Activated naive CD8-positive, alpha-beta T cell treated with anti-CD3 and anti-CD28 coated beads, Interleukin-2, amount 50 U/mL, for 24 hours (primary cell): ENCODE data around the gene NDUFA7.
"Not testable (repeated sequence)": the region's sequence is repeated elsewhere in the genome, so short reads cannot be mapped to it uniquely, and the experiment has no call there.

Experiments used
- ATAC-seq: fragments of 150-1000 bp; cut with Tn5 transposase; one replicate; pipeline ENCODE4 v1.10.0; 2021
- DNase-seq: peaks from one replicate; pipeline ENCODE4 v3.0.0; 2021
- H3K27ac Mint-ChIP-seq: one replicate; pipeline ENCODE4 v1.8.0; 2021; ENCODE audit warnings: mild to moderate bottlenecking, mixed read lengths
- H3K27me3 Mint-ChIP-seq: one replicate; pipeline ENCODE4 v1.8.0; 2021; ENCODE audit warnings: mixed read lengths
- H3K36me3 Mint-ChIP-seq: one replicate; pipeline ENCODE4 v1.8.0; 2021; ENCODE audit warnings: low read depth, mixed read lengths
- H3K4me1 Mint-ChIP-seq: one replicate; pipeline ENCODE4 v1.8.0; 2021; ENCODE audit warnings: mixed read lengths
- H3K4me3 Mint-ChIP-seq: one replicate; pipeline ENCODE4 v1.8.0; 2021; ENCODE audit warnings: mild to moderate bottlenecking, moderate library complexity, mixed read lengths
- H3K9me3 Mint-ChIP-seq: one replicate; pipeline ENCODE4 v1.8.0; 2021; ENCODE audit warnings: mixed read lengths

NDUFA7 gene

GRCh38 chr19:8321067-8321985 lies at the start of gene NDUFA7, which contains the start of gene RPS28:
TSS of gene NDUFA7 (minus strand) at chr19:8321375. CDS start at chr19:8321358, 17 bp downstream.
TSS of gene RPS28 (plus strand) at chr19:8321496. CDS start at chr19:8321531, 35 bp downstream.
- ATAC-seq (peak; percentile 82), DNase-seq (peak; percentile 98)
- peaks cover 32% of the 10 kb centered on the region for H3K4me1 Mint-ChIP-seq
- H3K27ac Mint-ChIP-seq: peak within 1 kb of the TSS; percentile 96
- H3K27me3 Mint-ChIP-seq: no peaks in the 10 kb centered on the region
- H3K36me3 Mint-ChIP-seq: peaks cover 42% of the 10 kb centered on the region
- no peaks in the 10 kb centered on the region for H3K9me3 Mint-ChIP-seq
- peak within 1 kb of the TSS; percentile 99 for H3K4me3 Mint-ChIP-seq

- H3K27me3 Mint-ChIP-seq: peaks cover 30% of the 10 kb centered on the region
- H3K4me1 Mint-ChIP-seq: peaks cover 10% of the 10 kb centered on the region
- H3K9me3 Mint-ChIP-seq: no peaks in the 10 kb centered on the region
- peaks cover 1% of the 10 kb centered on the region for H3K36me3 Mint-ChIP-seq
- H3K4me3 Mint-ChIP-seq: no peak overlapping the region
- no peak for ATAC-seq
- no peak for DNase-seq
- no peak overlapping the region for H3K27ac Mint-ChIP-seq
Measured at GRCh38 chr19:8370176-8371010, 49.2 kb upstream of the NDUFA7 start.

DNA sequence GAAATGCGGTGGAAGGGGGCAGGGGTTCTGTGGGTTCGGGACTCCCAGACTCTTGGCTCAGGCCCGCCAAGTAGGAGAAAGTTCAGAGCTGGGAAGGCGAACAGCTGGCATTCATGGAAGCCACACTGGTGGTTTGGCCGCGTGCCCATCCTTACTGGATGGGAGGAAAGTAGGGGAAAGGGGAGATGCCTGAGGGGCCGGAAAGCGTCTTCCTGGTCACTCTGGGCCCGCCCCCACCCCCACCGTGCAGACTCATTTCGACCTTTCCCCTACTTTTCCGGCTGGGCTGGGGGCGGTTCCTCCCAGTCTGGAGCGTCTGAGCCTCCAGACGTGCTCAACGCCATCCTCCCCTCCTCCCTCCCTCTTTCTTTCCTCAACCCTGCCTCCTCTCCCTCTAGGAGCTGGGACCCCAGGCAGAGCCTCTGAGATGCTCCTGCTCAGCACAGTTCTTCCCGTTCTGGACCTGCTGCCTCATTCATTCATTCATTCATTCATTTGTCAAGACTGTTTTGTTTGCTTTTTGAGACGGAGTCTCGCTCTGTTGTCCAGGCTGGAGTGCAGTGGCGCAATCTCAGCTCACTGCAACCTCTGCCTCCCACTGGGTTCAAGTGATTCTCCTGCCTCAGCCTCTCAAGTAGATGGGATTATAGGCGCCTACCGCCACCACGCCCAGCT lies 46.3 kb upstream of the NDUFA7 start:
- H3K27me3 Mint-ChIP-seq: peaks cover 46% of the 10 kb centered on the region
- peaks cover 1% of the 10 kb centered on the region for H3K36me3 Mint-ChIP-seq
- H3K4me3 Mint-ChIP-seq: no peak overlapping the region
- no peak overlapping the region for H3K27ac Mint-ChIP-seq
- ATAC-seq (no peak), DNase-seq (no peak)
- H3K4me1 Mint-ChIP-seq: peaks cover 22% of the 10 kb centered on the region
- H3K9me3 Mint-ChIP-seq: no peaks in the 10 kb centered on the region

- Mint-ChIP-seq H3K36me3 (peaks cover 1% of the 10 kb centered on the region), H3K9me3 (no peaks in the 10 kb centered on the region), H3K27ac (no peak overlapping the region), H3K4me1 (peaks cover 28% of the 10 kb centered on the region), H3K27me3 (peaks cover 51% of the 10 kb centered on the region), H3K4me3 (no peak overlapping the region)
- DNase-seq: no peak
- no peak for ATAC-seq
Measured at GRCh38 chr19:8366961-8367326, 45.8 kb upstream of the NDUFA7 start.

DNA sequence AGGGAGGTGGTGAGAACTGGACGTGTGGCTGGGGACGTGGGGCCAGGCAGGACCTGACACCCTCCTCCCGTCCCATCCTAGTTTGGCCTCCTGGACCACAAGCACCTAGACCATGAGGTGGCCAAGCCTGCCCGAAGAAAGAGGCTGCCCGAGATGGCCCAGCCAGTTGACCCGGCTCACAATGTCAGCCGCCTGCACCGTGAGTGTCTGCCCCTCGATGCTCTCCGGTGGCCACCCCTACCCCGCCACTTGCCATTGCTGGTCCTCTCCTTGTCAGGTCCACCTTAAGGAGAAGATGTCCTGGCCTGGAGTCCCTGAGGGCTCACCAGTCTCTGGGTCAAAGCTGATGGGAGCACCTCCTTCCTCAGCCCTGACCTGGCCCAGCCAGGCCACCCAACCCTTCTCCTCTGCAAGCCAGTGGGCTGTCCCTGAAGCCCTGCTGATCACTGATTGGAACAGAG lies 45.0 kb upstream of the NDUFA7 start:
- DNase-seq: no peak
- H3K27ac Mint-ChIP-seq: no peak overlapping the region
- H3K36me3 Mint-ChIP-seq: peaks cover 1% of the 10 kb centered on the region
- no peak overlapping the region for H3K4me3 Mint-ChIP-seq
- no peak for ATAC-seq
- peaks cover 55% of the 10 kb centered on the region for H3K27me3 Mint-ChIP-seq
- peaks cover 31% of the 10 kb centered on the region for H3K4me1 Mint-ChIP-seq
- no peaks in the 10 kb centered on the region for H3K9me3 Mint-ChIP-seq

DNA sequence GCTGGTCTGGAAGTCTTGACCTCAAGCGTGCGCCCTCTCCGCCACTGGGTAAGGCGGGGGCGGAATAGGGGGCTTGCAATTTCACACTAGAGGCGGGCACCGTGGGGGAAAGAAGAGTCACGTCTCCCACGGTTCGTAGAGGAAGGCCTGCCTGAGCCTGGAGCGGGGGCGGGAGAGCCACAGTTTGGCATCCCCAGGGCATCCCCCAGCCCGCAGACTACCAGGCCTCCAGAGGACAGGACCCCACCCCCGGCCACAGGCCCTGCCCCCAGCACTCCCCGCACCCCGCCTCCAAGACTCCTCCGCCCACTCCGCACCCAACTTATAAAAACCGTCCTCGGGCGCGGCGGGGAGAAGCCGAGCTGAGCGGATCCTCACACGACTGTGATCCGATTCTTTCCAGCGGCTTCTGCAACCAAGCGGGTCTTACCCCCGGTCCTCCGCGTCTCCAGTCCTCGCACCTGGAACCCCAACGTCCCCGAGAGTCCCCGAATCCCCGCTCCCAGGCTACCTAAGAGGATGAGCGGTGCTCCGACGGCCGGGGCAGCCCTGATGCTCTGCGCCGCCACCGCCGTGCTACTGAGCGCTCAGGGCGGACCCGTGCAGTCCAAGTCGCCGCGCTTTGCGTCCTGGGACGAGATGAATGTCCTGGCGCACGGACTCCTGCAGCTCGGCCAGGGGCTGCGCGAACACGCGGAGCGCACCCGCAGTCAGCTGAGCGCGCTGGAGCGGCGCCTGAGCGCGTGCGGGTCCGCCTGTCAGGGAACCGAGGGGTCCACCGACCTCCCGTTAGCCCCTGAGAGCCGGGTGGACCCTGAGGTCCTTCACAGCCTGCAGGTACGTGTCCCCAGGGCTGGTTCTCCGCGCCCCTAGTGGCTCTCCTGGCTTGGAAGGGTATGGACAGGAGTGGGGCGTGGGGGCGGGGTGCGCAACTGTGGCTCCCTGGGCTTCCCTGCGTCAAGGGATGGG lies 42.9 kb upstream of the NDUFA7 start, which contains the start of gene ANGPTL4:
TSS of gene ANGPTL4 (plus strand) at position 353 of the 969 bp plus-strand sequence. CDS start at position 520, 167 bp downstream.
- Mint-ChIP-seq H3K36me3 (peaks cover 1% of the 10 kb centered on the region), H3K9me3 (no peaks in the 10 kb centered on the region), H3K4me3 (peak within 1 kb of the TSS; percentile 79), H3K27me3 (peaks cover 58% of the 10 kb centered on the region), H3K4me1 (peaks cover 25% of the 10 kb centered on the region), H3K27ac (peak within 1 kb of the TSS; percentile 56)
- ATAC-seq (peak; percentile 65), DNase-seq (peak; percentile 80)

DNA sequence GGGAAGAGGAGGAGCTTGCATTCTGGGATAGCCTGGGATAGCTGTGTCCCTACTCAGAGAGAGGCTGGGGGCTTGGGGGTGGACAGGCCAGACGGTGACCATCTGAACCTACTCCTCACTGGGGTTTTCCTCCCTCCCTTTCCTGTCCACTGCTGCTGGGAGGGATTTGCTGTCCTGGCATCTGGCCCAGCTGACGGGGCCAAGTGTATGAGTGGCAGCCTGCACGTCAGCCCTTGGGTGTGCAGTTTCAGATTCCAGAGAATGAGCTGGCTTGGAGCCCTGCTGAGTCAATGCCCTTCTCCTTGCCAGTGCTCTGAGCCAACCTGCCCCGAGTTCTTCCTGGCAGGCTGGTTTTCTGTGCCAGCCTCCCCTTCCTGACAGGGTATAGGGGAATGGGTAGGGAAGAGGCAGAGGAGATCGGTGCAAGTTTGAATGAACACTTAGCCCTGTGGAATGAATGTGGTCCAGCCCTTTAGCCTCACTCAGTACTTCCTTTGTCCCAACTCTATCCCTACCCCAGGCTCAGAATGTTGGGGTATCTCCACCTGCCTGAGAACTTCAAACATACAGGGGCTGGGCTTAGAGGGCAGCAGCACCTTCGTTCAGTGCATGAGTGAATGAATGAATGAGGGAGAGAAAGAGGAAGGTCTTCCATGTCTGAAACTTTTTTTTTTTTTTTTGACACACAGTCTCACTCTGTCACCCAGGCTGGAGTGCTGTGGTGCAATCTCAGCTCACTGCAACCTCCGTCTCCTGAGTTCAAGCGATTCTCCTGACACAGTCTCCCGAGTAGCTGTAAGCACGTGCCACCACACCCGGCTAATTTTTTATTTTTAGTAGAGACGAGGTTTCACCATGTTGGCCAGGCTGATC lies 41.0 kb upstream of the NDUFA7 start:
- DNase-seq (peak; percentile 51), ATAC-seq (peak; percentile 77)
- no peak overlapping the region for H3K27ac Mint-ChIP-seq
- H3K9me3 Mint-ChIP-seq: no peaks in the 10 kb centered on the region
- H3K4me1 Mint-ChIP-seq: peaks cover 22% of the 10 kb centered on the region
- H3K4me3 Mint-ChIP-seq: peak overlapping the region; percentile 16
- no peaks in the 10 kb centered on the region for H3K36me3 Mint-ChIP-seq
- H3K27me3 Mint-ChIP-seq: peaks cover 45% of the 10 kb centered on the region

DNA sequence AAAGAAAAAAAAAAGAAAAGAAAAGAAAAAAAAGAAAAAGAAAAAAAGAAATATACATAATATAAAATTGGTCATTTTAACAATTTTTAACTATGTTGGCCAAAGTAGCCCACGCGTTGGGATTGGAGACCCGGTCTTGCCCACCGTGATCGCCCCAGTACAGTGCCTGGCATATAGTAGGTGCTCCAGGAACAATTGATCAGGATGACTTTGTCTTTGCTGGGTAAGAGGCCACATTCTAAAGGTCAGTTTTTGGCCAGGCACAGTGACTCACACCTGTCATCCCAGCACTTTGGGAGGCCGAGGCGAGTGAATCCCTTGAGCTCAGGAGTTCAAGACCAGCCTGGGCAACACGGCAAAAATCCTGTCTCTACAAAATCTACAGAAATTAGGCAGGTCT lies 39.0 kb upstream of the NDUFA7 start:
- Mint-ChIP-seq H3K36me3 (no peaks in the 10 kb centered on the region), H3K27me3 (peaks cover 27% of the 10 kb centered on the region), H3K4me1 (peaks cover 32% of the 10 kb centered on the region), H3K9me3 (no peaks in the 10 kb centered on the region), H3K4me3 (no peak overlapping the region), H3K27ac (no peak overlapping the region)
- ATAC-seq (no peak), DNase-seq (no peak)

DNA sequence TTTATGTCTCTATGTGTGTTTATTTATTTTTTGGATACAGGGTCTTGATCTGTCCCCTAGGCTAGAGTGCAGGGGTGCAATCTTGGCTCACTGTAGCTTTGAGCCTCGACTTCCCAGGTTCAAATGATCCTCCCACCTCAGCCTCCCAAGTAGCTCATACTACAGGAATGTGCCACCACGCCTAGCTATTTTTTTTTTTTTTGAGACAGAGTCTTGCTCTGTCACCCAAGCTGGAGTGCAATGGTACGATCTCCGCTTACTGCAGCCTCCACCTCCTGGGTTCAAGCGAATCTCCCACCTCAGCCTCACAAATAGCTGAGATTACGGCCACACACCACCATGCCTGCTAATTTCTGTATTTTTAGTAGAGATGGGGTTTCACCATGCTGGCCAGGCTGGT lies 37.8 kb upstream of the NDUFA7 start:
- no peak overlapping the region for H3K4me3 Mint-ChIP-seq
- DNase-seq (no peak), ATAC-seq (no peak)

DNA sequence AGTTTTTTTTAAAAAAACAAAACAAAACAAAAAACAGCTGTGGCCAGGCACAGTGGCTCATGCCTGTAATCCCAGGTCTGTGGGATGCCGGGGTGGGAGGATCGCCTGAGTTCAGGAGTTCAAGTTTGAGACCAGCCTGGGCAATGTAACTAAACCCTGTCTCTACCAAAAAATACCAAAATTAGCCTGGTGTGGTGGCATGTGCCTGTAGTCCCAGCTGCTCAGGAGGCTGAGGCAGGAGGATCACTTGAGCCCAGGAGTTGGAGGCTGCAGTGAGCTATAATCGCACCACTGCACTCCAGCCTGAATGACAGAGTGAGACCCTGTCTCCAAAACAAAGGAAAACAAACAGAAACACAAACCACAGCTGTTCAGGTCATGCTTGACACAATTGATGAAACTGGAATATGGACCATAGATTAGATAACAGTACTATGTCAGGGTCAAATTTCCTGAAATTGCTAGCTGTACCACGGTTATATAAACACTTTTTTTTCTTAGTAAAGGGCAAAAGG lies 35.9 kb upstream of the NDUFA7 start:
- Mint-ChIP-seq H3K27me3 (peaks cover 15% of the 10 kb centered on the region), H3K9me3 (no peaks in the 10 kb centered on the region), H3K4me1 (peaks cover 20% of the 10 kb centered on the region), H3K4me3 (no peak overlapping the region), H3K27ac (no peak overlapping the region), H3K36me3 (no peaks in the 10 kb centered on the region)
- ATAC-seq: no peak
- no peak for DNase-seq

More for the DNA sequence above, 37.8 kb upstream of the NDUFA7 start:
- H3K27me3 Mint-ChIP-seq: peaks cover 22% of the 10 kb centered on the region
- no peaks in the 10 kb centered on the region for H3K9me3 Mint-ChIP-seq
- H3K27ac Mint-ChIP-seq: no peak overlapping the region
- peaks cover 32% of the 10 kb centered on the region for H3K4me1 Mint-ChIP-seq
- H3K36me3 Mint-ChIP-seq: no peaks in the 10 kb centered on the region

GRCh38 chr19:8355631-8356402 lies 34.6 kb upstream of the NDUFA7 start:
- no peaks in the 10 kb centered on the region for H3K36me3 Mint-ChIP-seq
- peak overlapping the region; percentile 34 for H3K27ac Mint-ChIP-seq
- H3K4me1 Mint-ChIP-seq: peaks cover 15% of the 10 kb centered on the region
- H3K4me3 Mint-ChIP-seq: no peak overlapping the region
- peak; percentile 82 for ATAC-seq
- H3K27me3 Mint-ChIP-seq: peaks cover 22% of the 10 kb centered on the region
- DNase-seq: no peak
- H3K9me3 Mint-ChIP-seq: no peaks in the 10 kb centered on the region

DNA sequence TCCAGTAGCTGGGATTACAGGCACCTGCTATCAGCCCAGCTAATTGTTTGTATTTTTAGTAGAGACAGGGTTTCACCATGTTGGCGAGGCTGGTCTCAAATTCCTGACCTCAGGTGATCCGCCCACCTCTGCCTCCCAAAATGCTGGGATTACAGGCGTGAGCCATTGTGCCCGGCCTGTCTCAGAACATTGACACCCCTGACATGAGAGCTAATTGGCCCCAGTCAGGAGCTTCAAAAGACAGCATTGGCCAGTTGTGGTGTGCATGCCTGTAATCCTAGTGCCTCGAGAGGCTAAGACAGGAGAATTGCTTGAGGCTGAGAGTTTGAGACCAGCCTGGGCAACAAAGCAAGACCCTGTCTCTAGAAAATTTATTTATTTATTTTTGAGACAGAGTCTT lies 31.7 kb upstream of the NDUFA7 start:
- H3K27ac Mint-ChIP-seq, DNase-seq, ATAC-seq, H3K9me3 Mint-ChIP-seq, H3K36me3 Mint-ChIP-seq, H3K4me3 Mint-ChIP-seq: not testable (repeated sequence)
- peaks cover 20% of the 10 kb centered on the region for H3K27me3 Mint-ChIP-seq
- peaks cover 15% of the 10 kb centered on the region for H3K4me1 Mint-ChIP-seq
